Keratinocyte (primary cell): Measurements from ENCODE around the gene BCL7A.

Experiments used
- CTCF ChIP-seq, 3 experiments: IDR thresholded peaks in 1 of 3; conservative IDR thresholded peaks in 1 of 3; optimal IDR thresholded peaks in 1 of 3; 2 replicates in 2 of 3; 3 replicates in 1 of 3; pipeline versions ENCODE3 to v1.5.1; 2011; ENCODE audit warnings: low read length in 3 of 3, mild to moderate bottlenecking in 3 of 3, moderate library complexity in 2 of 3, control low read depth in 1 of 3, inconsistent platforms in 1 of 3; ENCODE audit not compliant: insufficient read depth in 2 of 3; ENCODE audit errors: extremely low read depth in 1 of 3
- EZH2 ChIP-seq: IDR thresholded peaks from one replicate; pipeline ENCODE4 v1.6.1; 2012; ENCODE audit warnings: inconsistent platforms, mild to moderate bottlenecking, low read length, moderate library complexity

DNA sequence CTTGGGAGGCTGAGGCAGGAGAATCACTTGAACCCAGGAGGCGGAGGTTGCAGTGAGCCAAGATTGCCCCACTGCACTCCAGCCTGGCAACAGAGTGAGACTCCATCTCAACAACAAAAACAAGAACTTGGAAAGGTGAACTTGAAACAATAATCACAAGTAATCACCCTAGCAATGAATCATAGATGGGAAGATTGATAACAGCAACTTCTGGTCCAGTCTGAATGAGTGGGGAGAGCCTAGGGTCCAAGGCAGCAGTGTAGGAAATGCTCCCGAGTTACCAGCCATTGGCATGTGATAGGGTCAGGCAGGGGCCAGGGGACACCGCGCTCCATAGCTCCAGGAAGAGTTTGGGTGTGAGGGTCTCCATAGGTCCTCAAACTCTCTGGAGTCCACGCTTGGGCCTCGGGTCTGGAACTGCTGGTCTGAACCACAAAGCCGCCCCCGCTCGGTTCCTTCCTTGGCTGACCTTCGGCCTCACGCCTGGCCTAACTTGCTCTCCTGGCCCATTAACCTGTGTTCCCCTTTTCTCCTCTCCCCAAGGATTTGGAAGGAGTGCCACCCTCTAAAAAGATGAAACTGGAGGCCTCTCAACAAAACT lies 37.0 kb downstream of the BCL7A start:
- TF ChIP-seq EZH2 (no peak), CTCF (optimal IDR thresholded peaks at IDR 0.05 in 1 of 3, IDR thresholded peaks at IDR 0.05 in 1 of 3, conservative IDR thresholded peaks at IDR 0.05 in 1 of 3; ENCODE audit: extremely low read depth in 1 of 3, insufficient read depth in 2 of 3, low read length in 3 of 3) (no peak)
